OCI-LY3 (cell line): Measurements from ENCODE around the gene F2RL2.
A peak's percentile ranks its signal among the peaks of the same experiment; 100 is the strongest.

Experiments used
- H2AFZ ChIP-seq: fragments of 200-600, 300-600 bp; shearing (Covaris generic); 2 replicates; pipeline ENCODE4 v1.6.0; 2014; ENCODE audit warnings: antibody characterized with exemption, low read depth, low read length
- H3K27ac ChIP-seq: fragments of 200-600, 300-600 bp; sonication (generic); 2 replicates; pipeline ENCODE4 v1.5.1; 2014; ENCODE audit warnings: mild to moderate bottlenecking, low read length, moderate library complexity, mixed read lengths
- H3K27me3 ChIP-seq: fragments of 200-600, 300-600 bp; sonication (generic); 2 replicates; pipeline ENCODE4 v1.6.1; 2014; ENCODE audit warnings: low read depth, low read length, mixed read lengths
- H3K36me3 ChIP-seq: fragments of 200-600, 300-600 bp; sonication (generic); replicated peaks from 2 replicates; pipeline ENCODE3; 2014; ENCODE audit warnings: low read depth, low read length, mixed read lengths
- H3K4me1 ChIP-seq: fragments of 300-600, 200-600 bp; sonication (generic); 2 replicates; pipeline ENCODE4 v1.6.1; 2014; ENCODE audit warnings: low read length, mixed read lengths
- H3K4me2 ChIP-seq: fragments of 200-600, 300-600 bp; sonication (generic); 2 replicates; pipeline ENCODE4 v1.6.1; 2014; ENCODE audit warnings: low read length, mixed read lengths
- H3K4me3 ChIP-seq: fragments of 300-600, 200-600 bp; sonication (generic); 2 replicates; pipeline ENCODE4 v1.5.1; 2014; ENCODE audit warnings: antibody characterized with exemption, mild to moderate bottlenecking, low read length, moderate library complexity
- H3K79me2 ChIP-seq: fragments of 300-600, 200-600 bp; shearing (Covaris generic); 2 replicates; pipeline ENCODE4 v1.6.1; 2014; ENCODE audit warnings: mild to moderate bottlenecking, low read length, mixed read lengths
- H3K9ac ChIP-seq: fragments of 300-600, 200-600 bp; shearing (Covaris generic); 2 replicates; pipeline ENCODE4 v1.6.0; 2014; ENCODE audit warnings: mild to moderate bottlenecking, low read length, moderate library complexity
- H3K9me3 ChIP-seq: fragments of 200-600, 300-600 bp; shearing (Covaris generic); 2 replicates; pipeline ENCODE4 v1.6.1; 2014; ENCODE audit warnings: low read length, mixed read lengths; ENCODE audit not compliant: insufficient read depth
- H4K20me1 ChIP-seq: fragments of 200-600, 300-600 bp; sonication (generic); 2 replicates; pipeline ENCODE4 v1.6.1; 2016; ENCODE audit warnings: low read length, mixed read lengths; ENCODE audit not compliant: insufficient read depth
- CTCF ChIP-seq: fragments of 200-600, 300-600 bp; sonication (generic); IDR thresholded peaks from 2 replicates; pipeline ENCODE4 v1.5.1; 2014; ENCODE audit warnings: antibody characterized with exemption, low read length, low read depth
- EZH2phosphoT487 ChIP-seq: fragments of 200-600 bp; shearing (Covaris generic); IDR thresholded peaks from 2 replicates; pipeline ENCODE4 v1.6.1; 2018; ENCODE audit warnings: antibody characterized with exemption, mixed run types, low read depth

F2RL2 gene

GRCh38 chr5:76590027-76590426 is 33.2 kb downstream of the F2RL2 start:
- Histone ChIP-seq H3K79me2 (no peaks in the 10 kb centered on the region), H3K4me2 (peak overlapping the region; percentile 86), H3K4me1 (peaks cover 27% of the 10 kb centered on the region), H2AFZ (no peak overlapping the region), H3K9ac (peak overlapping the region; percentile 42), H3K9me3 (no peaks in the 10 kb centered on the region), H3K4me3 (peak overlapping the region; percentile 56), H3K27me3 (no peaks in the 10 kb centered on the region), H3K27ac (peak overlapping the region; percentile 83), H3K36me3 (peaks cover 3% of the 10 kb centered on the region), H4K20me1 (no peaks in the 10 kb centered on the region)
- TF ChIP-seq CTCF = no peak
- TF ChIP-seq EZH2phosphoT487 = no peak

- Histone ChIP-seq H3K4me2 (no peak overlapping the region), H3K27me3 (no peaks in the 10 kb centered on the region), H3K79me2 (no peaks in the 10 kb centered on the region), H2AFZ (no peak overlapping the region), H3K27ac (no peak overlapping the region), H3K9me3 (no peaks in the 10 kb centered on the region), H3K4me1 (peaks cover 42% of the 10 kb centered on the region), H3K36me3 (no peaks in the 10 kb centered on the region), H4K20me1 (no peaks in the 10 kb centered on the region), H3K9ac (no peak overlapping the region), H3K4me3 (no peak overlapping the region)
- TF ChIP-seq EZH2phosphoT487 (no peak), CTCF (no peak)
Observed at GRCh38 chr5:76586531-76586930, 36.7 kb downstream of the F2RL2 start.

- Histone ChIP-seq H3K4me1 (peaks cover 38% of the 10 kb centered on the region), H3K9me3 (no peaks in the 10 kb centered on the region), H2AFZ (no peak overlapping the region), H3K4me3 (no peak overlapping the region), H3K4me2 (no peak overlapping the region), H4K20me1 (no peaks in the 10 kb centered on the region), H3K27ac (no peak overlapping the region), H3K9ac (no peak overlapping the region), H3K79me2 (no peaks in the 10 kb centered on the region), H3K36me3 (no peaks in the 10 kb centered on the region), H3K27me3 (no peaks in the 10 kb centered on the region)
- TF ChIP-seq EZH2phosphoT487 = no peak
- no peak for TF ChIP-seq CTCF
Observed at GRCh38 chr5:76585783-76586217, 37.4 kb downstream of the F2RL2 start.

- no peaks in the 10 kb centered on the region for H3K9me3 ChIP-seq
- H3K36me3 ChIP-seq = no peaks in the 10 kb centered on the region
- peak overlapping the region; percentile 77 for H3K4me2 ChIP-seq
- no peak for TF ChIP-seq EZH2phosphoT487
- peak; percentile 54 for TF ChIP-seq CTCF
- no peak overlapping the region for H2AFZ ChIP-seq
- H4K20me1 ChIP-seq = no peaks in the 10 kb centered on the region
- H3K27me3 ChIP-seq = no peaks in the 10 kb centered on the region
- no peaks in the 10 kb centered on the region for H3K79me2 ChIP-seq
- H3K4me1 ChIP-seq = peaks cover 22% of the 10 kb centered on the region
- H3K9ac ChIP-seq = peak overlapping the region; percentile 10; the same call in 1 of the 2 replicates
- H3K4me3 ChIP-seq = peak overlapping the region; percentile 51
- no peak overlapping the region; the same call in 1 of the 2 replicates for H3K27ac ChIP-seq
Observed at GRCh38 chr5:76583163-76584047, 39.8 kb downstream of the F2RL2 start.
